Thyroid gland (tissue), 4 donors: ENCODE data around the gene CPTP. TPM values are rescaled to one million over a fixed set of nuclear protein-coding genes. Genes with fewer than 3 reads are reported as not detected.

Experiments used
- DNase-seq, 2 donors: peaks; one replicate each; pipeline ENCODE4 v3.0.0-alpha.2; 2019
- H3K27ac ChIP-seq, 3 donors: fragments of 200-600 bp; sonication (generic); 1 replicate in 2 of 3; 2 replicates in 1 of 3; pipeline ENCODE4 v1.5.1; 2016 to 2019; ENCODE audit warnings: mild to moderate bottlenecking in 1 of 3, moderate library complexity in 1 of 3
- H3K27me3 ChIP-seq: fragments of 200-600 bp; sonication (generic); one replicate; pipeline ENCODE4 v1.5.1; 2019
- H3K36me3 ChIP-seq, 2 donors: fragments of 200-600 bp; sonication (generic); one replicate each; pipeline ENCODE4 v1.5.1; 2016 to 2019
- H3K4me1 ChIP-seq, 2 donors: fragments of 200-600 bp; sonication (generic); one replicate each; pipeline ENCODE4 v1.5.1; 2017 to 2019
- H3K4me3 ChIP-seq, 3 donors: fragments of 200-600 bp; sonication (generic); replicated peaks in 1 of 3; 1 replicate in 2 of 3; 2 replicates in 1 of 3; pipeline ENCODE4 v1.5.1; 2016; ENCODE audit warnings: mild to moderate bottlenecking in 1 of 3
- H3K9me3 ChIP-seq: fragments of 200-600 bp; sonication (generic); one replicate; pipeline ENCODE4 v1.5.1; 2017
- POLR2A ChIP-seq, 2 donors: fragments of 450-650 bp; IDR thresholded peaks; one replicate each; pipeline ENCODE4 v1.6.1; 2017; ENCODE audit warnings: antibody characterized with exemption in 2 of 2, mild to moderate bottlenecking in 2 of 2, moderate library complexity in 1 of 2
- WGBS, 2 donors: methylation state at CpG; one replicate each; pipeline ENCODE4 v1.1.5; 2017; 5-methylcytosine and 5-hydroxymethylcytosine counted together
- intact Hi-C: fragments of 100-400 bp; cut with DNase I; formaldehyde crosslinking; loops from one replicate; pipeline ENCODE4 v1.15.1; 2023
- total RNA-seq, 4 donors: library from RNA; depleted of rRNA; stranded (reverse); fragments of >200 nt; gene quantifications; one replicate each; pipeline ENCODE4 v1.2.3, GENCODE V29; 2016
- TF ChIP-seq, protein P1 (sequence below), 6 experiments: fragments of 200-600 bp in 3 of 6; fragments of 450-650 bp in 3 of 6; sonication (generic) in 3 of 6; IDR thresholded peaks; one replicate each; pipeline ENCODE4 v1.5.1; 2016 to 2019; ENCODE audit warnings: antibody characterized with exemption in 6 of 6, mild to moderate bottlenecking in 2 of 6, inconsistent platforms in 1 of 6, moderate library complexity in 1 of 6

CPTP gene
- total RNA-seq, 4 donors from 2014 or later = 16.7 to 37.3 (median 24.3) TPM

DNA sequence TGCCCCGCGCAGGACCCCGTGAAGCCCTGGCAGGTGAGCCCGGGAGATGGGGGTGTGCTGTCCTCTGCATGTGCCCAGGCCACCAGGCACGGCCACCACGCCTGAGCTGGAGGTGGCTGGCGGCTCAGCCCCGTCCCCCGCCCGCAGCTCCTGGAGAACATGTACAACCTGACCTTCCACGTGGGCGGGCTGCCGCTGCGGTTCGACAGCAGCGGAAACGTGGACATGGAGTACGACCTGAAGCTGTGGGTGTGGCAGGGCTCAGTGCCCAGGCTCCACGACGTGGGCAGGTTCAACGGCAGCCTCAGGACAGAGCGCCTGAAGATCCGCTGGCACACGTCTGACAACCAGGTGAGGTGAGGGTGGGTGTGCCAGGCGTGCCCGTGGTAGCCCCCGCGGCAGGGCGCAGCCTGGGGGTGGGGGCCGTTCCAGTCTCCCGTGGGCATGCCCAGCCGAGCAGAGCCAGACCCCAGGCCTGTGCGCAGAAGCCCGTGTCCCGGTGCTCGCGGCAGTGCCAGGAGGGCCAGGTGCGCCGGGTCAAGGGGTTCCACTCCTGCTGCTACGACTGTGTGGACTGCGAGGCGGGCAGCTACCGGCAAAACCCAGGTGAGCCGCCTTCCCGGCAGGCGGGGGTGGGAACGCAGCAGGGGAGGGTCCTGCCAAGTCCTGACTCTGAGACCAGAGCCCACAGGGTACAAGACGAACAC is 8.3 kb downstream of the CPTP start:
- Histone ChIP-seq H3K27ac (no peak overlapping the region), H3K4me1 (peaks cover 0 to 8% of the 10 kb centered on the region in 2 donors), H3K27me3 (no peaks in the 10 kb centered on the region), H3K4me3 (no peak overlapping the region), H3K36me3 (peaks cover 5 to 15% of the 10 kb centered on the region in 2 donors), H3K9me3 (no peaks in the 10 kb centered on the region)
- WGBS, 2 donors = 78 to 88% methylated on average over 1 to 24 of the region's 48 CpGs
- DNase-seq = no peak
- intact Hi-C loops = no loop called here
- TF ChIP-seq, protein P1, sequence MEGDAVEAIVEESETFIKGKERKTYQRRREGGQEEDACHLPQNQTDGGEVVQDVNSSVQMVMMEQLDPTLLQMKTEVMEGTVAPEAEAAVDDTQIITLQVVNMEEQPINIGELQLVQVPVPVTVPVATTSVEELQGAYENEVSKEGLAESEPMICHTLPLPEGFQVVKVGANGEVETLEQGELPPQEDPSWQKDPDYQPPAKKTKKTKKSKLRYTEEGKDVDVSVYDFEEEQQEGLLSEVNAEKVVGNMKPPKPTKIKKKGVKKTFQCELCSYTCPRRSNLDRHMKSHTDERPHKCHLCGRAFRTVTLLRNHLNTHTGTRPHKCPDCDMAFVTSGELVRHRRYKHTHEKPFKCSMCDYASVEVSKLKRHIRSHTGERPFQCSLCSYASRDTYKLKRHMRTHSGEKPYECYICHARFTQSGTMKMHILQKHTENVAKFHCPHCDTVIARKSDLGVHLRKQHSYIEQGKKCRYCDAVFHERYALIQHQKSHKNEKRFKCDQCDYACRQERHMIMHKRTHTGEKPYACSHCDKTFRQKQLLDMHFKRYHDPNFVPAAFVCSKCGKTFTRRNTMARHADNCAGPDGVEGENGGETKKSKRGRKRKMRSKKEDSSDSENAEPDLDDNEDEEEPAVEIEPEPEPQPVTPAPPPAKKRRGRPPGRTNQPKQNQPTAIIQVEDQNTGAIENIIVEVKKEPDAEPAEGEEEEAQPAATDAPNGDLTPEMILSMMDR (IDR thresholded peaks at IDR 0.05) = no peak
- no peak for TF ChIP-seq POLR2A (IDR thresholded peaks at IDR 0.05)

DNA sequence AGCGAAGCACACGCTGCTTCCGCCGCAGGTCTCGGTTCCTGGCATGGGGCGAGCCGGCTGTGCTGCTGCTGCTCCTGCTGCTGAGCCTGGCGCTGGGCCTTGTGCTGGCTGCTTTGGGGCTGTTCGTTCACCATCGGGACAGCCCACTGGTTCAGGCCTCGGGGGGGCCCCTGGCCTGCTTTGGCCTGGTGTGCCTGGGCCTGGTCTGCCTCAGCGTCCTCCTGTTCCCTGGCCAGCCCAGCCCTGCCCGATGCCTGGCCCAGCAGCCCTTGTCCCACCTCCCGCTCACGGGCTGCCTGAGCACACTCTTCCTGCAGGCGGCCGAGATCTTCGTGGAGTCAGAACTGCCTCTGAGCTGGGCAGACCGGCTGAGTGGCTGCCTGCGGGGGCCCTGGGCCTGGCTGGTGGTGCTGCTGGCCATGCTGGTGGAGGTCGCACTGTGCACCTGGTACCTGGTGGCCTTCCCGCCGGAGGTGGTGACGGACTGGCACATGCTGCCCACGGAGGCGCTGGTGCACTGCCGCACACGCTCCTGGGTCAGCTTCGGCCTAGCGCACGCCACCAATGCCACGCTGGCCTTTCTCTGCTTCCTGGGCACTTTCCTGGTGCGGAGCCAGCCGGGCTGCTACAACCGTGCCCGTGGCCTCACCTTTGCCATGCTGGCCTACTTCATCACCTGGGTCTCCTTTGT is 9.1 kb downstream of the CPTP start:
- Histone ChIP-seq H3K36me3 (peaks cover 10 to 19% of the 10 kb centered on the region in 2 donors), H3K27ac (no peak overlapping the region), H3K9me3 (no peaks in the 10 kb centered on the region), H3K27me3 (no peaks in the 10 kb centered on the region), H3K4me1 (peaks cover 0 to 8% of the 10 kb centered on the region in 2 donors), H3K4me3 (no peak overlapping the region)
- WGBS, 2 donors = 93 to 96% methylated on average over 14 of the region's 36 CpGs
- intact Hi-C loops = no loop called here
- TF ChIP-seq POLR2A (IDR thresholded peaks at IDR 0.05) = no peak
- TF ChIP-seq, protein P1 (IDR thresholded peaks at IDR 0.05) = no peak
- no peak for DNase-seq

DNA sequence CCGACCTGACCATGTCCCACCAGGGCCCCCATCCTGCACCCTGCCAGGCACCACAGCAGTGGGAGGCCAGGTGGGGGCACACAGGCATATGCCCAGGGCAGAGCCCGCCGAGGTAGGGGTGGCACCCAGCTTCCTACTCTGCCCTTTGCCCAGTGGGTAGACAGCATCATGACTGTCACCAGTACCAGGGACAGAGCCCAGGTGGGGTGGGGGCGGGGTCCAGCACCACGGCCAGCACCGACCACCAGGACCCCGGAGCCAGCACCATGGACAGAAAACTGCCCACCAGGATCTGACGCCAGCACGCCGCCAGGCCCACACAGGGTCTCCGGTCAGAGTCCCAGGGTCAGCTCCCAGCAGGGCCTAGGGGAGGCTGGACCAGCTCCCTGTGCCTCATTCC is 10.2 kb downstream of the CPTP start:
- Histone ChIP-seq H3K9me3 (no peaks in the 10 kb centered on the region), H3K27me3 (no peaks in the 10 kb centered on the region), H3K4me3 (no peak overlapping the region), H3K27ac (no peak overlapping the region), H3K4me1 (peaks cover 0 to 8% of the 10 kb centered on the region in 2 donors), H3K36me3 (peaks cover 10 to 30% of the 10 kb centered on the region in 2 donors)
- TF ChIP-seq, protein P1 (IDR thresholded peaks at IDR 0.05) = no peak
- TF ChIP-seq POLR2A (IDR thresholded peaks at IDR 0.05) = no peak
- intact Hi-C loops = no loop called here
- no peak for DNase-seq
- 73 to 81% methylated on average over 7 to 8 of the region's 11 CpGs for WGBS, 2 donors

DNA sequence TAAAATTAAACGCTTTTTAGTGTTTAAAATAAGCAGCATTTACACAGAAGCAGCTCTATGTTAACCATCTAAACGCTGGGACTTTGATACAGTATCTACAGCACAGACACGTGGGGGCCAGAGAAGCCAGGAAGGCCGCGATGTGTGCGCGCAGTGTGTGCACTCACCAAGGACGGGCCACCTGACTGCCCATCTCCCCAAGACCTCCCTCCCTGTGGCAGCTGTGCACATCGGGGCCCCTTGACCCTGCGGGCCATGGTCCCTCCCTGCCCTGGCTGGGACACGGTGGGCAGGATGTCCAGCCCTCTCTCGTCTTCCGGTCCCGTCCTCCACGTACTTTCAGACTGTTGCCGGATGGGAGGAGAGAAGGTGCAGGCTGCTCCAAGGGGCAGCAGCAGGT is 10.7 kb downstream of the CPTP start:
- no peak overlapping the region for H3K27ac ChIP-seq
- intact Hi-C loops = no loop called here
- peaks cover 0 to 8% of the 10 kb centered on the region in 2 donors for H3K4me1 ChIP-seq
- WGBS, 2 donors = 79 to 86% methylated on average over 16 of the region's 16 CpGs
- no peaks in the 10 kb centered on the region for H3K27me3 ChIP-seq
- DNase-seq = no peak
- no peak overlapping the region for H3K4me3 ChIP-seq
- no peak for TF ChIP-seq POLR2A (IDR thresholded peaks at IDR 0.05)
- TF ChIP-seq, protein P1 (IDR thresholded peaks at IDR 0.05) = no peak
- H3K9me3 ChIP-seq = no peaks in the 10 kb centered on the region
- peaks cover 10 to 35% of the 10 kb centered on the region in 2 donors for H3K36me3 ChIP-seq

DNA sequence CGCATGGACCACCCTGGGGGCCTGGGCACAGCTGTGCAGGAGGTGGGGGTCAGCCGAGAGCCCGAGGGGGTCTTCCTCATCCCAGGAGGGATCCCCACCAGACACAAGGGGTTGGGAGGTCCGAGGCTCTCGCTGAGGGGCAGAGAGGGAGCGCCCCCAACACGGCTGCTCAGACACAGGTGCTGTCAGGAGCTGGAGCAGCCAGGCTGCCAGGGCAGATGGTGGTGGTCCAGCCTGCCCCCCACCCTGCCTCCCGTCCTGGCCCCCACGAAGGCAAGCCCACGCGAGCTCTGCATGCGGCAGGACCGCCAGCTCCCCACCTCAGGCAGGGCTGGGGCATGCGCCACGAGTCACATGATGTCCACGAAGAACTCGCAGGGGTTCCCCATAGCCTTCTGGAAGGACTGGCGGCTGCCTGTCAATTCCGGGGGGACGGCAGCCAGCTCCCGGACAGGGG is 11.2 kb downstream of the CPTP start:
- peaks cover 0 to 3% of the 10 kb centered on the region in 2 donors for H3K4me1 ChIP-seq
- no peak for DNase-seq
- H3K9me3 ChIP-seq = no peaks in the 10 kb centered on the region
- H3K27me3 ChIP-seq = no peaks in the 10 kb centered on the region
- no peak overlapping the region for H3K27ac ChIP-seq
- TF ChIP-seq, protein P1 (IDR thresholded peaks at IDR 0.05) = no peak
- TF ChIP-seq POLR2A (IDR thresholded peaks at IDR 0.05) = no peak
- peaks cover 10 to 35% of the 10 kb centered on the region in 2 donors for H3K36me3 ChIP-seq
- H3K4me3 ChIP-seq = no peak overlapping the region
- WGBS, 2 donors = 93 to 96% methylated on average over 8 to 9 of the region's 21 CpGs
- intact Hi-C loops = no loop called here
